NCI-H1048 (cell line): ENCODE results near the gene CLSTN2.

Experiments used
- DNase-seq: peaks from one replicate; lab custom pipeline; 2025; lab: John Stamatoyannopoulos, UW

CLSTN2 gene

DNA sequence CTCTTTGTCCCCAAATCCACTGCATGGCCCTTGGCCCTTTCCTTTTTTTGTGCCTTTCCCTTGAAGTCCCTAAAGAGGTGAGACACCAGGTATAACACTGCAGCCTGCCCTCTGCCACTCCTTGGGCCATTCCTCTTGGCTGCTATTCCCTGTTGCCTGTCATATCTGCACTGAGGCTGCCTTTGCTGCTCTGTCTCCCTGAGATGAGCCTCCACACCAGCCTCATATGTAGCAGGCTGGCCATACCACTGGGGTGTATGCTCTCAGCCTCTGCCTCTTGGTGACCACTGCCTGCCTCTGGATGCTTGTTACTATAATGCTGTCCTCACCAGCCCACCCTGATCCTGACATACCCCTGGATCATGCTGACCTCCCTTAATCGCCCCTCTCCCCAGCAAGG lies 252.0 kb downstream of the CLSTN2 start:
- no peak for DNase-seq

DNA sequence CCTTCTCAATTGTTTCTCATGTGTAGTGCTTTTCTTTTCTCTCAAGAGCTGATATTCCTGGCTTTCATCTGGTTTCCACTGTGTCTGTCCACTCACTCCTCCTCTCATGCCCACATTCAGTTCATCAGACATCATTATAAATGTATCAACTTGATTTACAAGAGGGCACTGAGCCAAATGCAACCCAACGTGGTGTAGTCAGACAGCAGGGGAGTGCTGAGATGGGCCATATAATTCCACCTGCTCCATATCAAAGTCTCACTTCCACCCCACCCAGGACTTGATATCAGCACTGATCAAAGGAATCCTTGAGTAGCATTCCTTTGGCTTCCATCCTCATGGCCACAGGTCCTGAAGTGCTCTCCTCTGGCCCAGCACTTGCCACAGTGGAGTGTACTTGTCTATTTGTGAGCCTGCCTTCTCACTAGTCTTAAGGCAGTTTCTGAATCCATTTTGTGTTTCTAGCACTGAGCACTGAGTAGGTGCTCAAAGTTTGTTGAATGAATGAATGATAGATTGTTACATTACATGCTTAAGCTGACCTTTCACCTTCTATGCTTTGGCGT lies 252.8 kb downstream of the CLSTN2 start:
- DNase-seq = no peak

DNA sequence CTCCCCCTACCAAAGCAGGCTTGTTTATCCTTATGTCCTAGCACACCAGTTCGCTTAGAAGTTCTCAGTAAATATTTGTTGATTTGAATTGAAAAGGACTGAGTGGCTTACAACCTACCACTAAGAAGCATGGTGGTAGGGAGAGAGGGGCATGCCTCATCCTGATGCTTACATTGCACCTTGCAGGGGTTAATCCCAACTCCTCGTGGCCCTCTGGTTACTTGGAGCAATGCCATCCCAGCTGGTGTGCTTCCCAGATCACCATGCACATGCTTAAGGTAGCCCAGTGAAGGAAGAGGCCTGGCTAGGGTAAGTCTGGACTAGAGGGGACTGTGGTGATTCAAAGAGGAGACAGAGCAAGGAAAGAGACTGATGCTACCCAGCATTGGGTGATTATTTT lies 253.3 kb downstream of the CLSTN2 start:
- no peak for DNase-seq

DNA sequence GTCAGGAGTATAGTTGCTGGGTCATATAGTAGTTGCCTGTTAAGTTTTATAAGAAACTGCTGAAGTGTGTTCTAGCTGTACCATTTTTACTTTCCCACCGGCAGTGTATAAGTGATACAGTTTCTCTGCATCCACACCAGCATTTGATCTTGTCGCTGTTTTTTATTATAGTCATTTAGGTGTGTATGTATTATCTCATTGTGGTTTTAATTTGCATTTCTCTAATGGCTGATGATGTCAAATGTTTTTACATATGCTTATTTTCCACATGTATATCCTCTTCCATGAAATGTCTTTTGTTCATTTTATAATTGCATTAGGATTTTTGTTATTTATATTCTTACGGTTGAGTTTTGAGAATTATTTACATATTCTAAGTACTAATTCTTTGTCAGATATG lies 254.3 kb downstream of the CLSTN2 start:
- peak; percentile 3 for DNase-seq

- DNase-seq = no peak
Measured at GRCh38 chr3:140189976-140190375, 255.0 kb downstream of the CLSTN2 start.

DNA sequence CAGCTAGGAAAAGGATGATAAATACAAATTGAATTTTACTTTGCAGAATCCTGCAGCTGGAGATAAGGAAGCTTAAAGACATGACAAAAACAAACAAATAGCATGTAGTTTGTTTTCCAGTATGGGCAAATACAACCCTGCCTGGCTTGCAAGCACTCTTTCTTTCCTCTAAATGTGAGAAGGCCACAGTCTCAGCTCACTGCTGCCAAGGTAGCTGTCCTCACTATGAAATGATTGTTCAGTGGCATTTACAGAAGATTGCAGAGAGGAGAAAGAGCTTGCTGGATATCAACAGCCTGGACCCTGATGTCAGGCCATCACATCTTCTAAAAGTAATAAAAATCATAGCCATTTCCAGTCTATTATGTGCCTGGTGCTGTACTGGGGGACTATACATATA lies 262.0 kb downstream of the CLSTN2 start:
- DNase-seq = no peak

GRCh38 chr3:140198242-140198641 lies 263.3 kb downstream of the CLSTN2 start:
- DNase-seq = no peak

DNA sequence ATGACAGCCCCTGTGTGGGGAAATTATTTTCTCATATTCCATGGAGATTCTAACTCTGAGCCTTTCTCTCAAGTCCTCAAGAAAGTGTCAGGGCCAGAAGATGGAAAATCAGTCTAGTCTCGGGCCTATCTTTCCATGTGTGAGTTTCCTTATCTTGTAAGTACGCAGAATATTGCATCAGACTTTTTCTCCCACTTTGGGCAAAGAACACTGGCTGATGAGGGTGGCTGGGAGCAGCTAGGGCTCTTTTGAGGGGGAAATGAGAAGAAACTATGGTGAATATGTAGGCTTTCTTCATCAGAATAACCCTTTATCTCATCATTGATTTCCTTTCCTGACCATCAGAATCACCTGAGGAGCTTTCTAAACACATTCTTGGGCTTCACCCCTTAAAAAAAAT lies 264.0 kb downstream of the CLSTN2 start:
- DNase-seq = no peak

DNA sequence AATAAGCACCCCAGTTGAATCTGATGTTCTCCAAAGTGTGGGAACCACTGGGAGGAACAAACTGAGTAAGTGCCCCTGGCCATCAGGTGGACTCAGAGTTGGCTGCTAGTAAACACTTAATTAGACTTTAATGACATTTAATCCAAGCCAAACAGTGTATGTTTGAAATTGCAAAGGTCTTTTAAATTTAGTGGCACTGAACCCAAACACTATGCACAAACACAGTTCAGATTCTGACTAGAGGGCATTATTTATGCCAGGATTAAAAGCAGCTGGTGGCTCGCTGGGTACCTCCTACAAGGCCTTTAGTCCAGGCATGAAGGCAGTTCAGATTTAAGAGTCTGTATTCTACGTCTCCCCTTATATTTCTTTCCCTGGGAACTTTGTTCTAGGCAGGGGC lies 264.8 kb downstream of the CLSTN2 start:
- DNase-seq = no peak

DNA sequence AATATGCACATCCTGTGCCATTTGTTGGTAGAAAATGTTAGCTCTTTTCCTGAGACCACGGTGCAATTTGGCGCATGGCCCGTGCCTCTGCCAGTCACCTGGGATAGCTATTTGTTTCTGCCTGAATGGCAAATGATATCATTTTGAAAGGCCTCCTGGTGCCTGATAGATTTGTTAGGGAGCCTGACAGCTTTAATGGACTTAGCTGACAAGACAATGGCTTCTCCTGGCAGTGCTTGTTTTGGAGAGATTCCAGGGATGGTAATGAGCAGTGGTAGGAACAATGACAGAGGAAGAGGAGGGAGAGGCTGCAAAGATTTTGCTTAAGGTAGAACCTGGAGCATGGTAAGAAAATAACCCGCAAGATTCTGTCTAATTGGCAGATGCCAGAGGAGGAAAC lies 268.5 kb downstream of the CLSTN2 start:
- DNase-seq = no peak

DNA sequence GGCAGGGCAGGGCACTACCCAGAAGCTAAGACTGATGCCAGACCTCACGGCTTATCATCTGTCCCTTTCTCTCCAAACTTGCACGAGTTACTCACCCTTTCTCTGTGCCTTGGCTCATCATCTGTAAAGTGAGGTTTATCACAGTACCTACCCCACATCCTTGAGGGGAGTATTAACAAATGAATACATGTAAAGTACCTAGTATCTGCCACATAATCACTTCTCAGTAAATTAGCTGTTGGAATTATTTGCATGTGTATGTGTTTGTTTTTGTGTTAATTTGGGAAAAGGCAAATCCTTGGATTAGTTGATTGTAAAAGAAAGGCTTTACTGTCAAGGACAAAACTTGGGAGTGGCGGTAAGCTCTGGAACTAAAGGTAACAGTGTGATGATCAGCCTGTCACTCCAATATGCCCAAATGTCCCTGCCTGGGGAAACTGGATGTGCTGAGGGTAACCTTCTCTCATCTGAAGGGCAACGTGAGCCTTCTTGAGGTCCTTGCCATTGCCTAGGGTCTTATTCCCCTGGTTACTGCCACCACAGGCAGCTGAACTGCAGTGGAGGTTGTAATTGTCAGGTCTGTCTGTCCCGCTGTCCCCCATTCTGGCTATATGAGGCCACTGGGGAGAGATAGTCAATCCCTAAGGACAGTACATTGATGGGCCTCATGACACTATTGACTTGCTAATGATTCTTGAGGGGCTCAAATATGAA lies 269.4 kb downstream of the CLSTN2 start:
- DNase-seq = peak; percentile 45

DNA sequence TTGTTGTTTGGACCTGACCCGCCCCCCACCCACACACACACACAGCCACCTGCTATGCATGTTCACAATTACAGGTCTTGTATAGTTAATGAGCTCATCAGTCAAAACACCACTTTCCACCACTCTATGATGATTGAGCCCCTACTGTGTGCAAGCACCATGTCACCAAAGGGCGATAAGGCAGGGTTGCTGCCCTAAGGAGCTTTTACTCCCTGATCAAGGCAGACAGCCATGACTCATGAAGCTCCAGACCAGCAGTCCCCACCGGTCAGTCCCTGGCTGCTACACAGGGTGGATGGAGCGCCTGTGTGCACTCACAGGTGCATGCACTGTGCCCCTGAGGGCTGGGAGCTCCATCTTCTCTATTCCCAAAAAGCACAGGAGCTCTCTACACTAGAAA lies 270.6 kb downstream of the CLSTN2 start:
- DNase-seq = no peak

- DNase-seq = no peak
Measured at GRCh38 chr3:140206196-140207040, 271.4 kb downstream of the CLSTN2 start.

GRCh38 chr3:140207541-140207940 lies 272.6 kb downstream of the CLSTN2 start:
- no peak for DNase-seq

GRCh38 chr3:140216249-140216648 lies 281.3 kb downstream of the CLSTN2 start:
- DNase-seq = no peak

- DNase-seq = no peak
Measured at GRCh38 chr3:140219291-140219690, 284.3 kb downstream of the CLSTN2 start.

GRCh38 chr3:140219923-140220452 lies 285.0 kb downstream of the CLSTN2 start:
- DNase-seq = no peak

DNA sequence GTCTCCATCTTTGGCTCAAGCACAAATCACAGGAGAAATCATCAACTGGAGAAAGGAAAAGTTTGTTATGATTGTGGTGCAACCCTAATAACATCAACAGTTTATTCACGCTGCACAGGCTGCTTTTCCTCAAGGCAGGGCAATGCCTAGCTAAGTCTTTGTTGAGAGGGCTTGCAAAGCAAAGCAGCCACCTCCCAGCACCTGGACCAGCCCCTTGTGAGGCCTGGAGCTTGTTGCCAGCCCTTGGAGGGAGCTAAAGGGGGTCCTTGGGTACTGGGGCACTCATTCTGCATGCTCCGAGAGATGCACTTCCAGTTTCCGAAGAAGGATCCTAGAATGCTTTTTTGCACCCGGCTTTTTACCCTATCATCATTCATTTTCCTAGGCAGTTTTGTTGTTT lies 288.2 kb downstream of the CLSTN2 start:
- no peak for DNase-seq

DNA sequence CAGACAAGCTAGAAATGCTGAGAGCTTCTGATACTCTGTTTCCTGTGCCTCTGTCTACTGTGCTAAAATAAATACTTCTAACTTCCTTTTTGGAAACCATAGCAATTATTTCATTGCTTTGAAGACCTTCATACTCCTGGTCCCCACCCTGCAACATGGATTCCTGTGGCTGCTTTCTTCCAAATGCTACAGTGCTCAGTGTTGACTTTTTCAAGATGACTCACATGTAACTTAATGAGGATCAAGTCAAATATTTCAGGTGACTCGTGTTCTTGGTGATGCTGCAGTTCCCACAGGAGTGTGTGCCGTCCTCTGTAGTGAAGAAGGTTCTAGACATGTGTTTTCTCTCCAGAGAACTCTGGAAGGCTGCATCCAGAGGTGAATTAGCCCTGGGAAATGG lies 288.6 kb downstream of the CLSTN2 start:
- no peak for DNase-seq

DNA sequence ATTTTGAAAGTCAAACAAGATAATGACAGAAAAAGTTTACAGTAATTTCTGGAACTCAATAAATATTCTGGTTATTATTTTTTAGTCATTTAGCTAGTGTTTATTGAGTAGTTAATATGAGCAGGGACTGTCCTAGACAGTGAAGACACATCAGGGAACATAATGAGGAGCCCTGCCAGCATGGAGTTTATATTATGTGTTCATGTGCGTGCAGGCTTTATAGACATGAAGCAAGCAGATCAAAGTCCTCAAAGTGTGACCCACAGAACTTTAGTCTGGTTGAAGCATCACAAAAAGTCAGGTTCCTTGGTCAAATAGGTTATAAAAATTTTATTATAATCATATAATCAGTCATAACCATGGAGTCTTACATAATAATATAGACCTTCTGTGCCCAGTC lies 289.3 kb downstream of the CLSTN2 start:
- no peak for DNase-seq

DNA sequence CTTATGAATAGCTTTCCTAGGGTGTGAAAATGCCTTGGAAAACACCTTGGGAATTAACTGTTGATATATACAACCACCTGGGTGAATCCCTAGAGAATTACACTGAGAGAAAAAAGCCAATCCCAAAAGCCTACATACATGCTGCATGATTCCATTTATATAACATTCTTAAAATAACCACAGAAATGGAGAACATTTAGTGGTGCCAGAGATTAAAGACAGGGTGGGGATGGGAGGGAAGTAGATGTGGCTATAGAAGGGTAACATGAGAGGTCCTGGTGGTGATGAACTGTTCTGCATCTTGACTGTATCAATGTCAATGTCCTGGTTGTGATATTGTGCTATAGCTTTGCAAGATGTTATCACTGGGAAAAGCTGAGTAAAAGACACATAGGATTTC lies 291.0 kb downstream of the CLSTN2 start:
- no peak for DNase-seq

- no peak for DNase-seq
Measured at GRCh38 chr3:140233702-140234101, 298.7 kb downstream of the CLSTN2 start.

- DNase-seq = no peak
Measured at GRCh38 chr3:140234256-140234655, 299.3 kb downstream of the CLSTN2 start.
